ENCODE results near the gene UCKL1. TPM values are rescaled to one million over a fixed set of nuclear protein-coding genes. Genes with fewer than 3 reads are reported as not detected.

Gene UCKL1
- total RNA-seq: 21.0 and 23.9 TPM in 2 replicates

DNA sequence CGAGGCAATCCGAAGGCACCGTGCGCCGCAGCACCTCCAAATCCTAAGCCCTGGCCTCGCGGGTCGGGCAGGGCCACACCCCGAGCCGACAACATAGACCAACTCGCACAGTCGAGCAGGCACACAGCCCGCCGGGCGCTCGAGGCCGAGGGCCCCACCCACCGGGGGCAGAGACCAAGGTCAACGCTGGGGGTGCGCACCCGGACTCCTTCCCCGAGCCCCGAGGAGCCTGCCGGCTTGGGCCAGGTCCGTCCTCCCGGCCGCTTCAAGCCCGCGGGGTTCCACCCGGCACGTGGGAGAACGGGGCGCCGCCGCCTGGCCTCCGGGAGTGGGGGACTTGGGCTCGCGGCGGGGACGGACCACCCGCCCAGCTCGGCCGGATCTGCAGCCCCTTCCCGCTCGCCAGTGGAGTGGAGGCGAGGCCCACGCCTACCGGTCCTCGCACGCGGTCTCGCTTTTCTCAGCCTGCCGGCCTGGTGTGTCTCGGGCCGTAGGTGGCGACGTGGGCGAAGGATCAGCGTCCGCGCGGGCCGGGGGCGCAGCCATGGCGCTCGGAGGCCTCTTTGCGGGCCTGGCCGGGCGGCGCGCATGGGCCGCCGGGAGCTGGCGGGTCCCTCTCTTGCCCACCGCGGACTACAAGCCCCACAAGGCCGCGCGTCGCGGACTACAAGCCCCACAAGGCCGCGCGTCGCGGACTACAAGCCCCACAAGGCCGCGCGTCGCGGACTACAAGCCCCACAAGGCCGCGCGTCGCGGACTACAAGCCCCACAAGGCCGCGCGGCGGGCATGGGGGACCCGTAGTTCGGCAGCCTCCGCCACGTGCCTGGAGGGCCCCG lies at the start of gene UCKL1:
Gene UCKL1, minus strand, starts transcription at position 590 of the 837 bp plus-strand sequence. Its CDS starts 44 bp downstream, at position 546.
- peak; percentile 100 for DNase-seq (ENCODE audit: insufficient read length, low spot score, missing footprints)
- Histone ChIP-seq H3K4me2 (ENCODE audit: insufficient read depth, low read length) (peak within 1 kb of the TSS; percentile 94), H2AFZ (ENCODE audit: low read length) (peak within 1 kb of the TSS; percentile 77)

DNA sequence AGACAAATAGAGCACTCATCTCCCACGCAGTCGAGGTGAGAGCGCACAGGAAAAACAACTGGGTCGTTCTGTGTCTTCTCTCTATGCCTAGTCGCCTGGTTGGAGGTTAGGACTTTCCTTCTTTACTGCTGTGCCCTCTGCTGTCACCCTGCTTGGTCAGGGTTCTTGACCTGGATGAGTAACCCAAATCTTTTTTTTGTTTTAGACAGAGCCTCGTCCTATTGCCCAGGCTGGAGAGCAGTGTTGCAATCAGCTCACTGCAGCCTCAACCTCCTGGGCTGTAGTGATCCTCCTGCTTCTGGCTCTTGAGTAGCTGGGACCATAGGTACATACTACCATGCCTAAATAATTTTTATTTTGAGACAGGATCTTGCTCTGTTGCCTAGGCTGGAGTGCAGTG lies 49.2 kb upstream of the UCKL1 start:
- peaks cover 22% of the 10 kb centered on the region for H3K79me2 ChIP-seq (ENCODE audit: insufficient read depth, low read length)
- H2AFZ ChIP-seq (ENCODE audit: low read length): no peak overlapping the region
- no peaks in the 10 kb centered on the region for H3K9me3 ChIP-seq (ENCODE audit: low read depth, low read length)
- H4K20me1 ChIP-seq (ENCODE audit: insufficient read depth, low read length): peaks cover 33% of the 10 kb centered on the region
- TF ChIP-seq, protein P1, sequence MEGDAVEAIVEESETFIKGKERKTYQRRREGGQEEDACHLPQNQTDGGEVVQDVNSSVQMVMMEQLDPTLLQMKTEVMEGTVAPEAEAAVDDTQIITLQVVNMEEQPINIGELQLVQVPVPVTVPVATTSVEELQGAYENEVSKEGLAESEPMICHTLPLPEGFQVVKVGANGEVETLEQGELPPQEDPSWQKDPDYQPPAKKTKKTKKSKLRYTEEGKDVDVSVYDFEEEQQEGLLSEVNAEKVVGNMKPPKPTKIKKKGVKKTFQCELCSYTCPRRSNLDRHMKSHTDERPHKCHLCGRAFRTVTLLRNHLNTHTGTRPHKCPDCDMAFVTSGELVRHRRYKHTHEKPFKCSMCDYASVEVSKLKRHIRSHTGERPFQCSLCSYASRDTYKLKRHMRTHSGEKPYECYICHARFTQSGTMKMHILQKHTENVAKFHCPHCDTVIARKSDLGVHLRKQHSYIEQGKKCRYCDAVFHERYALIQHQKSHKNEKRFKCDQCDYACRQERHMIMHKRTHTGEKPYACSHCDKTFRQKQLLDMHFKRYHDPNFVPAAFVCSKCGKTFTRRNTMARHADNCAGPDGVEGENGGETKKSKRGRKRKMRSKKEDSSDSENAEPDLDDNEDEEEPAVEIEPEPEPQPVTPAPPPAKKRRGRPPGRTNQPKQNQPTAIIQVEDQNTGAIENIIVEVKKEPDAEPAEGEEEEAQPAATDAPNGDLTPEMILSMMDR (IDR thresholded peaks at IDR 0.05; ENCODE audit: extremely low read depth, low read depth, low read length): no peak
- no peaks in the 10 kb centered on the region for H3K4me1 ChIP-seq (ENCODE audit: insufficient read depth, low read length)
- H3K36me3 ChIP-seq (ENCODE audit: insufficient read depth, low read length): peaks cover 57% of the 10 kb centered on the region
- no peak for DNase-seq (ENCODE audit: insufficient read length, low spot score, missing footprints)
- no peak overlapping the region for H3K27ac ChIP-seq (ENCODE audit: low read depth, low read length)
- no peak overlapping the region for H3K4me2 ChIP-seq (ENCODE audit: insufficient read depth, low read length)
- no peaks in the 10 kb centered on the region for H3K27me3 ChIP-seq (ENCODE audit: insufficient read depth, low read length)
- H3K4me3 ChIP-seq (ENCODE audit: insufficient read depth, low read length): no peak overlapping the region

More for the DNA sequence above, at the start of gene UCKL1:
- Histone ChIP-seq H3K36me3 (ENCODE audit: insufficient read depth, low read length) (peaks cover 13% of the 10 kb centered on the region), H3K27ac (ENCODE audit: low read depth, low read length) (peak within 1 kb of the TSS; percentile 71), H3K9me3 (ENCODE audit: low read depth, low read length) (no peaks in the 10 kb centered on the region), H3K79me2 (ENCODE audit: insufficient read depth, low read length) (peaks cover 47% of the 10 kb centered on the region), H4K20me1 (ENCODE audit: insufficient read depth, low read length) (peaks cover 35% of the 10 kb centered on the region), H3K4me3 (ENCODE audit: insufficient read depth, low read length) (peak within 1 kb of the TSS; percentile 96), H3K4me1 (ENCODE audit: insufficient read depth, low read length) (peaks cover 13% of the 10 kb centered on the region), H3K27me3 (ENCODE audit: insufficient read depth, low read length) (no peaks in the 10 kb centered on the region)
- TF ChIP-seq, protein P1 (IDR thresholded peaks at IDR 0.05; ENCODE audit: extremely low read depth, low read depth, low read length): no peak

DNA sequence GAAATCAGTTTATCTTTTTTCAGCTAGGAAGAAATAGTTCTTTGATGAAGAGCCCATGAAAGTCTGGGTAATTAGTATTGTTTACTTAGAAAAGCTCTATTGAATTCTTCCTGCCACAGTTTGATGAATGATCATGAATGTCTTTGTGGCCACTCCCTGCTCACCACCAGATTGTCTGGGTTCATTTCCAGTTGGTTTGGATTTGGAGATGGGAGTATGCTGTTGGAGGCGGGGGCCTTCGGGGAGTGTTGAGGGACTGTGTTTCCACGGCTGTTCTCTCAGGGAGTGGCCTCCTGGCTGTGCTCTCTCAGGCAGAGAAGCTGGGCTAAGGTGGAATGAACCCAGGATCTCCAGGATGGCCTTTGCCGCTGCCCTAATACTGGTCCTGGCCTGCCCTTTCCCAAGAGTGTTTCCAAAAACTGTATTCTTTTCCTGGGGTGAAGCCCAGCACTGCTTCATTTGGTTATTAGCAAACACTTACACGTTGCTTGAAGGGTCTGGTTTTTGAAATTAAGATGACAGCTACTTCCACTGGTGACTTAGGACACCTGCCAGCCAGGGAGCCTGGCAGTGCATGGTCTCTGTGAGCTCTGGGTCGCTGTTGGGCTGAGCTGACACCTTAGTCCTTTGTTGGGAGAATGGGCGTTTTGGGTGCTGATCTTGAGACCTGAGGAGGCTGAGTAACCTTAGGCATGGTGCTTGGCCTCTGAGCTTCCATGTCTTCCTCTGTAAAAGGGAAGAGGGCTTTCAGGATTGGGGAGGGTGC lies 47.9 kb upstream of the UCKL1 start:
- H3K4me1 ChIP-seq (ENCODE audit: insufficient read depth, low read length): no peaks in the 10 kb centered on the region
- H3K4me2 ChIP-seq (ENCODE audit: insufficient read depth, low read length): no peak overlapping the region
- DNase-seq (ENCODE audit: insufficient read length, low spot score, missing footprints): no peak
- H3K79me2 ChIP-seq (ENCODE audit: insufficient read depth, low read length): peaks cover 14% of the 10 kb centered on the region
- H3K4me3 ChIP-seq (ENCODE audit: insufficient read depth, low read length): no peak overlapping the region
- no peak overlapping the region for H3K27ac ChIP-seq (ENCODE audit: low read depth, low read length)
- H3K36me3 ChIP-seq (ENCODE audit: insufficient read depth, low read length): peaks cover 57% of the 10 kb centered on the region
- no peak overlapping the region for H2AFZ ChIP-seq (ENCODE audit: low read length)
- no peaks in the 10 kb centered on the region for H3K9me3 ChIP-seq (ENCODE audit: low read depth, low read length)
- H3K27me3 ChIP-seq (ENCODE audit: insufficient read depth, low read length): no peaks in the 10 kb centered on the region
- H4K20me1 ChIP-seq (ENCODE audit: insufficient read depth, low read length): peaks cover 23% of the 10 kb centered on the region
- TF ChIP-seq, protein P1 (IDR thresholded peaks at IDR 0.05; ENCODE audit: extremely low read depth, low read depth, low read length): no peak

DNA sequence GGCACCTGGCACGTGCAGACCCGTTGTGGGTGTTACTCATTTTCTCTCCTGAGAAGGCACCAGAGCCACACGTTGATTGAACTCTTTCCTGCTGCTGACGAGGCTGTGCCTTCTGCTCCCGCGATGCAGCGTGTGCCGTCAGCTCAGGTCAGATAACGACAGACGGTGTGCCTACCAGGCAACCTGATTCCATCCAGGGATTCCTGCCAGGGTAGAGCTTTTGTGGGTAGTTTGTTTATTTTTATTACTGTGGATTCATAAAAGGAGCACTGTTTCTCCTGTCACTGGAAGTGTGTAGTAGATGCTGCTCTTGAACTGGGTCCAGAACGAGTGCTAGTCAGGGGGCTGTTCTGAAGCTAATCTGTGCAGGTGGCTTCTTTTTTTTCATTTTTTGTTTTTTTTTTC lies 45.4 kb upstream of the UCKL1 start:
- Histone ChIP-seq H3K9me3 (ENCODE audit: low read depth, low read length) (no peaks in the 10 kb centered on the region), H3K4me2 (ENCODE audit: insufficient read depth, low read length) (no peak overlapping the region), H3K36me3 (ENCODE audit: insufficient read depth, low read length) (peaks cover 54% of the 10 kb centered on the region), H4K20me1 (ENCODE audit: insufficient read depth, low read length) (peaks cover 11% of the 10 kb centered on the region), H3K4me1 (ENCODE audit: insufficient read depth, low read length) (no peaks in the 10 kb centered on the region), H2AFZ (ENCODE audit: low read length) (no peak overlapping the region), H3K4me3 (ENCODE audit: insufficient read depth, low read length) (no peak overlapping the region), H3K27me3 (ENCODE audit: insufficient read depth, low read length) (no peaks in the 10 kb centered on the region), H3K79me2 (ENCODE audit: insufficient read depth, low read length) (peaks cover 2% of the 10 kb centered on the region), H3K27ac (ENCODE audit: low read depth, low read length) (no peak overlapping the region)
- DNase-seq (ENCODE audit: insufficient read length, low spot score, missing footprints): no peak
- TF ChIP-seq, protein P1 (IDR thresholded peaks at IDR 0.05; ENCODE audit: extremely low read depth, low read depth, low read length): no peak
